ENCODE data around the gene CPB2.

Gene CPB2

GRCh38 chr13:46043647-46044046, 61.2 kb downstream of the CPB2 start:
- no peak for DNase-seq

GRCh38 chr13:46041419-46041839, 63.4 kb downstream of the CPB2 start:
- no peak for DNase-seq

- DNase-seq, result no peak
Measured at GRCh38 chr13:46040763-46041162, 64.1 kb downstream of the CPB2 start.

GRCh38 chr13:46039411-46040182, 65.2 kb downstream of the CPB2 start:
- DNase-seq, result no peak

- no peak for DNase-seq
Measured at GRCh38 chr13:46038296-46038695, 66.5 kb downstream of the CPB2 start.

GRCh38 chr13:46035066-46035465, 69.8 kb downstream of the CPB2 start:
- no peak for DNase-seq

GRCh38 chr13:46032341-46032740, 72.5 kb downstream of the CPB2 start:
- no peak for DNase-seq

- DNase-seq, result no peak
Measured at GRCh38 chr13:46031581-46032263, 73.1 kb downstream of the CPB2 start.

GRCh38 chr13:46025157-46025556, 79.7 kb downstream of the CPB2 start:
- DNase-seq, result no peak

- no peak for DNase-seq
Measured at GRCh38 chr13:46022481-46022880, 82.4 kb downstream of the CPB2 start.

GRCh38 chr13:46016216-46016615, 88.6 kb downstream of the CPB2 start:
- no peak for DNase-seq

- DNase-seq, result no peak
Measured at GRCh38 chr13:46015366-46015765, 89.5 kb downstream of the CPB2 start.

GRCh38 chr13:46012404-46012803, 92.4 kb downstream of the CPB2 start:
- DNase-seq, result no peak

GRCh38 chr13:46010148-46010547, 94.7 kb downstream of the CPB2 start:
- DNase-seq, result no peak

GRCh38 chr13:46008631-46009030, 96.2 kb downstream of the CPB2 start:
- no peak for DNase-seq

- no peak for DNase-seq
Measured at GRCh38 chr13:46006688-46007452, 98.0 kb downstream of the CPB2 start.

GRCh38 chr13:46004491-46004890, 100.3 kb downstream of the CPB2 start:
- DNase-seq, result no peak
